K562 (cell line): ENCODE data around the gene SPTBN4. TPM values are rescaled to one million over a fixed set of nuclear protein-coding genes. Genes with fewer than 3 reads are reported as not detected.

Source experiments
- CTCF ChIP-seq, 3 experiments: IDR thresholded peaks in 2 of 3; conservative IDR thresholded peaks in 1 of 3; 2 replicates each; pipeline ENCODE4 v1.5.1; 2011 to 2012; ENCODE audit warnings: low read length in 3 of 3, mild to moderate bottlenecking in 3 of 3, control low read depth in 2 of 3, improper control_type of control experiment in 1 of 3, inconsistent platforms in 1 of 3, low read depth in 1 of 3, mixed read lengths in 1 of 3, moderate library complexity in 1 of 3; ENCODE audit not compliant: insufficient read depth in 2 of 3
- MGA ChIP-seq: fragments of 450-650 bp; IDR thresholded peaks from 2 replicates; pipeline ENCODE4 v1.6.1; 2016; ENCODE audit warnings: mild to moderate bottlenecking, moderate library complexity
- PCBP1 ChIP-seq: fragments of 200-400 bp; formaldehyde crosslinking; IDR thresholded peaks from 2 replicates; pipeline ENCODE4 v1.6.1; 2018; ENCODE audit warnings: mild to moderate bottlenecking, low read depth, low read length; ENCODE audit not compliant: poor library complexity, severe bottlenecking
- POLR2G ChIP-seq: fragments of 200-400 bp; formaldehyde crosslinking; IDR thresholded peaks from 2 replicates; pipeline ENCODE4 v1.6.1; 2017; ENCODE audit warnings: low read depth, mild to moderate bottlenecking, antibody characterized with exemption, low read length, moderate library complexity
- SAFB ChIP-seq: fragments of 200-400 bp; formaldehyde crosslinking; IDR thresholded peaks from 2 replicates; pipeline ENCODE4 v1.6.1; 2017; ENCODE audit warnings: low read depth, low read length, borderline replicate concordance
- SNRNP70 ChIP-seq: fragments of 200-400 bp; formaldehyde crosslinking; optimal IDR thresholded peaks from 2 replicates; pipeline ENCODE3; 2017; ENCODE audit warnings: low read depth, low read length
- WHSC1 ChIP-seq: IDR thresholded peaks from one replicate; pipeline ENCODE4 v1.6.1; 2012; ENCODE audit warnings: low read length, control low read depth, inconsistent platforms
- ZNF277 ChIP-seq: fragments of 250-450 bp; sonication (Bioruptor Pico); IDR thresholded peaks from 2 replicates; pipeline ENCODE4 v1.8.0; 2022; ENCODE audit warnings: inconsistent platforms, mild to moderate bottlenecking, moderate library complexity, borderline replicate concordance
- ZNF431 ChIP-seq: sonication (generic); formaldehyde crosslinking; IDR thresholded peaks from 2 replicates; pipeline ENCODE4 v1.8.0; 2022; ENCODE audit warnings: mild to moderate bottlenecking, missing genetic modification reagents
- ZNF511 ChIP-seq: sonication (generic); formaldehyde crosslinking; IDR thresholded peaks from 2 replicates; pipeline ENCODE4 v1.8.0; 2022; ENCODE audit warnings: mild to moderate bottlenecking, missing genetic modification reagents
- polyA plus RNA-seq, 8 experiments: library from polyadenylated mRNA; depleted of rRNA in 4 of 8; stranded (reverse) in 5 of 8; unstranded in 3 of 8; fragments of >200 nt; fragmentation: Nextera tagmentation in 2 of 8; fragmentation: Illumina TruSeq in 1 of 8; extraction: Ambion mirVana in 2 of 8; extraction: Trizol in 1 of 8; gene quantifications; 2 replicates each; pipeline versions ENCODE4 v1.2.1 to v1.2.3, GENCODE V29; 2011 to 2014; ENCODE audit warnings: inconsistent platforms in 1 of 8, missing spikeins in 1 of 8
- total RNA-seq, 7 experiments: library from RNA; depleted of rRNA in 6 of 7; stranded (reverse); fragments of >200 nt in 6 of 7; fragmentation: Illumina TruSeq in 2 of 7; extraction: Trizol in 2 of 7; gene quantifications; 2 replicates each; pipeline versions ENCODE4 v1.2.1 to v1.2.3, GENCODE V29; 2011 to 2021; ENCODE audit warnings: low replicate concordance in 1 of 7

The SPTBN4 gene
- total and polyA plus RNA-seq, 9 of the 15 experiments (the other 6 are each of a cell fraction or from before 2014, with no cell fraction given) = 0.01 to 1.5 (median 0.86) TPM

- TF ChIP-seq PCBP1 (no peak), WHSC1 (no peak), ZNF431 (CRISPR knock-in tag) (no peak), SAFB (no peak), SNRNP70 (no peak), ZNF277 (CRISPR knock-in tag) (no peak), ZNF511 (no peak), POLR2G (peak; percentile 94), CTCF (IDR thresholded peaks at IDR 0.05 in 2 of 3, conservative IDR thresholded peaks at IDR 0.05 in 1 of 3; ENCODE audit: insufficient read depth in 2 of 3, low read depth in 1 of 3, low read length in 3 of 3) (peak; percentile 92 to 96 (median 94)), MGA (peak; percentile 26; the same call in 1 of the 2 replicates)
Measured at GRCh38 chr19:40420766-40421765, 45.7 kb upstream of the SPTBN4 start (continued).
